Measurements from ENCODE around the gene MYLK.

MYLK gene, protein sequence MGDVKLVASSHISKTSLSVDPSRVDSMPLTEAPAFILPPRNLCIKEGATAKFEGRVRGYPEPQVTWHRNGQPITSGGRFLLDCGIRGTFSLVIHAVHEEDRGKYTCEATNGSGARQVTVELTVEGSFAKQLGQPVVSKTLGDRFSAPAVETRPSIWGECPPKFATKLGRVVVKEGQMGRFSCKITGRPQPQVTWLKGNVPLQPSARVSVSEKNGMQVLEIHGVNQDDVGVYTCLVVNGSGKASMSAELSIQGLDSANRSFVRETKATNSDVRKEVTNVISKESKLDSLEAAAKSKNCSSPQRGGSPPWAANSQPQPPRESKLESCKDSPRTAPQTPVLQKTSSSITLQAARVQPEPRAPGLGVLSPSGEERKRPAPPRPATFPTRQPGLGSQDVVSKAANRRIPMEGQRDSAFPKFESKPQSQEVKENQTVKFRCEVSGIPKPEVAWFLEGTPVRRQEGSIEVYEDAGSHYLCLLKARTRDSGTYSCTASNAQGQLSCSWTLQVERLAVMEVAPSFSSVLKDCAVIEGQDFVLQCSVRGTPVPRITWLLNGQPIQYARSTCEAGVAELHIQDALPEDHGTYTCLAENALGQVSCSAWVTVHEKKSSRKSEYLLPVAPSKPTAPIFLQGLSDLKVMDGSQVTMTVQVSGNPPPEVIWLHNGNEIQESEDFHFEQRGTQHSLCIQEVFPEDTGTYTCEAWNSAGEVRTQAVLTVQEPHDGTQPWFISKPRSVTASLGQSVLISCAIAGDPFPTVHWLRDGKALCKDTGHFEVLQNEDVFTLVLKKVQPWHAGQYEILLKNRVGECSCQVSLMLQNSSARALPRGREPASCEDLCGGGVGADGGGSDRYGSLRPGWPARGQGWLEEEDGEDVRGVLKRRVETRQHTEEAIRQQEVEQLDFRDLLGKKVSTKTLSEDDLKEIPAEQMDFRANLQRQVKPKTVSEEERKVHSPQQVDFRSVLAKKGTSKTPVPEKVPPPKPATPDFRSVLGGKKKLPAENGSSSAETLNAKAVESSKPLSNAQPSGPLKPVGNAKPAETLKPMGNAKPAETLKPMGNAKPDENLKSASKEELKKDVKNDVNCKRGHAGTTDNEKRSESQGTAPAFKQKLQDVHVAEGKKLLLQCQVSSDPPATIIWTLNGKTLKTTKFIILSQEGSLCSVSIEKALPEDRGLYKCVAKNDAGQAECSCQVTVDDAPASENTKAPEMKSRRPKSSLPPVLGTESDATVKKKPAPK (N-terminal part only)
- long read RNA-seq, partial matches to known transcripts = 0 of 1 reads
- long read RNA-seq, other reads (novel, unspliced or antisense) = 1 of 1 reads

DNA sequence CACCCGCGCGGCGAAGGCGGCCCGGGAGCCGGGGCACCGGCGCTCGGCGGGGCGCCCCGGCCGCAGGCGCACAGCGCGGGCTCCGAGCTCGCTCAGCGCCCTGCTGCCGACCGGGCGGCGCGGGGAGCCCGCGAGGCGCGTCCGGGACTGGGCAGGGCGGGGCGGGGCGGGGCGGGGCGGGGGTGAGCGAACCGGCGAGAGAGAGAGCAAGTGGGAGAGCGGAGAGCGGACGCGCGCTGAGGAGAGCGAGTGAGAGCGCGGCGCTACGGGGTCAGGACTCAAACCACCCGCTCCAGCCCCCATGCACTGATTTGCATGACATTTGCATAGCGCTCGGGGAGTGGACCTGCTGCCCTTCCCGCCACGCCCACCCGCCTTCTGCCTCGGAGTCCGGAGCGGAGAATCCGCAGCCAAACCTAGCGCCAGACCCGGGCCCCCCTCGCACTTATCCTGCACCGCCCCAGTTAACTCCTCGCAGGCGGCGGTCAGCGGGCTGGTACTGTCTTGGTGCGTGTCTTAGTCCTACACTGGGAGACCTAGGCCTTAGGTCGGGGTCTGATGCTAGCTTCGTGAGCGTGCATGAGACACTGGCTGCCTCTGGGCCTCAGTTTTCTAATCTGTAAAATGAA lies at the start of gene MYLK:
MYLK (minus strand) TSS at position 130 of the 629 bp plus-strand sequence. CDS start 90,491 bp downstream, outside the sequence.
- Histone ChIP-seq H3K27me3 (ENCODE audit: insufficient read depth, poor library complexity, severe bottlenecking) (peaks cover 22% of the 10 kb centered on the region), H3K4me3 (replicated peaks; ENCODE audit: insufficient read depth, low read length) (peak within 1 kb of the TSS; percentile 26), H3K27ac (replicated peaks) (no peak within 1 kb of the TSS)
- TF ChIP-seq POLR2AphosphoS5 (IDR thresholded peaks at IDR 0.05; ENCODE audit: low read depth) (no peak), GABPA (IDR thresholded peaks at IDR 0.05; ENCODE audit: low read depth) (no peak), SPI1 (IDR thresholded peaks at IDR 0.05; ENCODE audit: borderline replicate concordance, low read depth) (no peak)
- TF ChIP-seq, protein P1, sequence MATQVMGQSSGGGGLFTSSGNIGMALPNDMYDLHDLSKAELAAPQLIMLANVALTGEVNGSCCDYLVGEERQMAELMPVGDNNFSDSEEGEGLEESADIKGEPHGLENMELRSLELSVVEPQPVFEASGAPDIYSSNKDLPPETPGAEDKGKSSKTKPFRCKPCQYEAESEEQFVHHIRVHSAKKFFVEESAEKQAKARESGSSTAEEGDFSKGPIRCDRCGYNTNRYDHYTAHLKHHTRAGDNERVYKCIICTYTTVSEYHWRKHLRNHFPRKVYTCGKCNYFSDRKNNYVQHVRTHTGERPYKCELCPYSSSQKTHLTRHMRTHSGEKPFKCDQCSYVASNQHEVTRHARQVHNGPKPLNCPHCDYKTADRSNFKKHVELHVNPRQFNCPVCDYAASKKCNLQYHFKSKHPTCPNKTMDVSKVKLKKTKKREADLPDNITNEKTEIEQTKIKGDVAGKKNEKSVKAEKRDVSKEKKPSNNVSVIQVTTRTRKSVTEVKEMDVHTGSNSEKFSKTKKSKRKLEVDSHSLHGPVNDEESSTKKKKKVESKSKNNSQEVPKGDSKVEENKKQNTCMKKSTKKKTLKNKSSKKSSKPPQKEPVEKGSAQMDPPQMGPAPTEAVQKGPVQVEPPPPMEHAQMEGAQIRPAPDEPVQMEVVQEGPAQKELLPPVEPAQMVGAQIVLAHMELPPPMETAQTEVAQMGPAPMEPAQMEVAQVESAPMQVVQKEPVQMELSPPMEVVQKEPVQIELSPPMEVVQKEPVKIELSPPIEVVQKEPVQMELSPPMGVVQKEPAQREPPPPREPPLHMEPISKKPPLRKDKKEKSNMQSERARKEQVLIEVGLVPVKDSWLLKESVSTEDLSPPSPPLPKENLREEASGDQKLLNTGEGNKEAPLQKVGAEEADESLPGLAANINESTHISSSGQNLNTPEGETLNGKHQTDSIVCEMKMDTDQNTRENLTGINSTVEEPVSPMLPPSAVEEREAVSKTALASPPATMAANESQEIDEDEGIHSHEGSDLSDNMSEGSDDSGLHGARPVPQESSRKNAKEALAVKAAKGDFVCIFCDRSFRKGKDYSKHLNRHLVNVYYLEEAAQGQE (IDR thresholded peaks at IDR 0.05; ENCODE audit: insufficient replicate concordance, low read depth) = no peak
- TF ChIP-seq, protein P2, sequence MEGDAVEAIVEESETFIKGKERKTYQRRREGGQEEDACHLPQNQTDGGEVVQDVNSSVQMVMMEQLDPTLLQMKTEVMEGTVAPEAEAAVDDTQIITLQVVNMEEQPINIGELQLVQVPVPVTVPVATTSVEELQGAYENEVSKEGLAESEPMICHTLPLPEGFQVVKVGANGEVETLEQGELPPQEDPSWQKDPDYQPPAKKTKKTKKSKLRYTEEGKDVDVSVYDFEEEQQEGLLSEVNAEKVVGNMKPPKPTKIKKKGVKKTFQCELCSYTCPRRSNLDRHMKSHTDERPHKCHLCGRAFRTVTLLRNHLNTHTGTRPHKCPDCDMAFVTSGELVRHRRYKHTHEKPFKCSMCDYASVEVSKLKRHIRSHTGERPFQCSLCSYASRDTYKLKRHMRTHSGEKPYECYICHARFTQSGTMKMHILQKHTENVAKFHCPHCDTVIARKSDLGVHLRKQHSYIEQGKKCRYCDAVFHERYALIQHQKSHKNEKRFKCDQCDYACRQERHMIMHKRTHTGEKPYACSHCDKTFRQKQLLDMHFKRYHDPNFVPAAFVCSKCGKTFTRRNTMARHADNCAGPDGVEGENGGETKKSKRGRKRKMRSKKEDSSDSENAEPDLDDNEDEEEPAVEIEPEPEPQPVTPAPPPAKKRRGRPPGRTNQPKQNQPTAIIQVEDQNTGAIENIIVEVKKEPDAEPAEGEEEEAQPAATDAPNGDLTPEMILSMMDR (IDR thresholded peaks at IDR 0.05; ENCODE audit: insufficient read depth, low read length) = no peak
- DNase-seq (ENCODE audit: low read depth in 1 of 2, low spot score in 1 of 2) = peak; percentile 4 to 10

DNA sequence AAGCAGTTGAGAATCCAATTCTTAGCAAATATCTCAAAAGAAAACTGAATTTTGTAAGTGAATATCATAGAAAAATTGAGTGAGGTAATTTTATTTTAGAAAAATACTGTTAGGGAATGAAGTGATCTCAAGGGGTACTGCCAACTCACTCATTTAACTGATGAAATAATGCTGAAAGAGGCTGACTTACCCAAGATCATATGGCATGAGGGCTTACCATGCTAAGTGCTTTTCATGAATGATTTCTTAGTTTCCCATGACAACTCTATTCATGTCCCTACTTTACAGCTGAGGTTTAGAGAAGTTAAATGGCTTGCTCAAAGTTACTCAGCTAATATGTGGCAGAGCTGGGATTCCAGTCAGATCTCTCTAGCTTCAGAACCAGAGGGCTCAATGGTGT lies 46.3 kb upstream of the MYLK start:
- DNase-seq (ENCODE audit: low read depth in 1 of 2, low spot score in 1 of 2) = no peak
- Histone ChIP-seq H3K27ac (replicated peaks) (no peak overlapping the region), H3K27me3 (ENCODE audit: insufficient read depth, poor library complexity, severe bottlenecking) (no peaks in the 10 kb centered on the region), H3K4me3 (replicated peaks; ENCODE audit: insufficient read depth, low read length) (no peak overlapping the region)
- TF ChIP-seq, protein P2 (IDR thresholded peaks at IDR 0.05; ENCODE audit: insufficient read depth, low read length) = no peak
- TF ChIP-seq POLR2AphosphoS5 (IDR thresholded peaks at IDR 0.05; ENCODE audit: low read depth) = no peak
- TF ChIP-seq SPI1 (IDR thresholded peaks at IDR 0.05; ENCODE audit: borderline replicate concordance, low read depth) = no peak
- TF ChIP-seq, protein P1 (IDR thresholded peaks at IDR 0.05; ENCODE audit: insufficient replicate concordance, low read depth) = no peak
- no peak for TF ChIP-seq GABPA (IDR thresholded peaks at IDR 0.05; ENCODE audit: low read depth)

DNA sequence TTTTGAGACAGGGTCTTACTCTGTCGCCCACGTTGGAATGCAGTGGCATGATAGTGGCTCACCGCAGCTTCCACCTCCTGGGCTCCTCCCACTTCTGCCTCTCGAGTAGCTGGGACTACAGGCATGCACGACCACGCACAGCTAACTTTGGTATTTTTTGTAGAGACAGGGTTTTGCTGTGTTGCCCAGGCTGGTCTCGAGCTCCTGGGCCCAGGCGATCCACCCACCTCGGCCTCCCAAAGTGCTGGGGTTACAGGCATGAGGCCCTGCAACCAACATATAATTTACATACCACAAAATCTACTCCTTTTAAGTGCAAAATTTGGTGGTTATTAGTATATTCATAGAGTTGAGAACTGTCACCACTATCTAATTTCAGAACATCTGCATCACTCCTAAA lies 45.2 kb upstream of the MYLK start:
- H3K27ac ChIP-seq (replicated peaks) = no peak overlapping the region
- H3K4me3 ChIP-seq (replicated peaks; ENCODE audit: insufficient read depth, low read length) = no peak overlapping the region
- H3K27me3 ChIP-seq (ENCODE audit: insufficient read depth, poor library complexity, severe bottlenecking) = no peaks in the 10 kb centered on the region
- DNase-seq (ENCODE audit: low read depth in 1 of 2, low spot score in 1 of 2) = no peak
- TF ChIP-seq SPI1 (IDR thresholded peaks at IDR 0.05; ENCODE audit: borderline replicate concordance, low read depth) (no peak), GABPA (IDR thresholded peaks at IDR 0.05; ENCODE audit: low read depth) (no peak), POLR2AphosphoS5 (IDR thresholded peaks at IDR 0.05; ENCODE audit: low read depth) (no peak)
- TF ChIP-seq, protein P1 (IDR thresholded peaks at IDR 0.05; ENCODE audit: insufficient replicate concordance, low read depth) = no peak
- TF ChIP-seq, protein P2 (IDR thresholded peaks at IDR 0.05; ENCODE audit: insufficient read depth, low read length) = no peak

All from HL-60 (cell line).